ENCODE measurements around the gene FBXO47.
"Not testable (repeated sequence)": the region's sequence is repeated elsewhere in the genome, so short reads cannot be mapped to it uniquely, and the experiment has no call there.

Gene FBXO47

DNA sequence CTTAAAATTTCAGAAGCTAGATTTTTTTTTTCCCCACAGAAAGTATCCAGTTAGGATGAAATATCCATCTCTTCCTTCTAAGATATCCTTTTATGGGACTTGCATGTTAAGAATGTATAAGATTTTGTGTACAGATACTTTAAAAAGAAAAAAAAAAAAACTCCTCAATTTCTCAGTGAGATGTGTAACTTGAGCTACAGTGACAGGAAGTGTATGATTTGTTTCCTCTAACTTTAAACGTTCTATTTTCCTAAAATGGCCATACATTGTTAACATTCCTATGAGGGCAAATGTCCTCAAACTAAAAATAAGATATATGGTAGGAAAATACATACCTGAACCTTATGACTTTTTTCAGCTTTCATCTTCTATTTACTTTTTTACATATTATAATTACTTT is 8.9 kb downstream of the FBXO47 start:
- no peaks in the 10 kb centered on the region for H3K36me3 ChIP-seq

DNA sequence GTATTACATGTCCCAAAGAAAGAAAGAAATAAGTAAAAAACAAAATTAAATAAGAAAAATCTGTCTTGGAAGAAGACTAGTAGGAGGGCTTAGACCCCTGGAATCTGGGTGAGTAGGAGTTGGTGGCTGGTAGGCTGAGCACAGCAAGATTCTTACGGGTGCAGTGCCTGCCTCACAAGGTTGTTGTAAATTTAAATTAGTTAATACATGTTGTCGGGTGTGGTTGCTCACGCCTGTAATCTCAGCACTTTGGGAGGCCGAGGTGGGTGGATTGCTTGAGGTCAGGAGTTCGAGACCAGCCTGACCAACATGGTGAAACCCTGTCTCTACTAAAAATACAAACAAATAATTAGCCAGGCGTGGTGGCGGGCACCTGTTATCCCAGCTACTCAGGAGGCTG is 13.4 kb downstream of the FBXO47 start:
- not testable (repeated sequence) for H3K36me3 ChIP-seq; H3K4me3 ChIP-seq (ENCODE audit: low read depth, low read length); H3K9me3 ChIP-seq (ENCODE audit: severe bottlenecking); H3K27ac ChIP-seq; H3K27me3 ChIP-seq (ENCODE audit: insufficient read depth, low read depth, severe bottlenecking); DNase-seq

More for the DNA sequence above, 8.9 kb downstream of the FBXO47 start:
- H3K27me3 ChIP-seq (ENCODE audit: insufficient read depth, low read depth, severe bottlenecking): no peaks in the 10 kb centered on the region
- no peak for DNase-seq
- no peak for TF ChIP-seq CTCF (IDR thresholded peaks at IDR 0.05; ENCODE audit: low read depth, low read length)
- H3K4me3 ChIP-seq (ENCODE audit: low read depth, low read length): no peak overlapping the region
- H3K27ac ChIP-seq: no peak overlapping the region
- no peaks in the 10 kb centered on the region for H3K9me3 ChIP-seq (ENCODE audit: severe bottlenecking)

DNA sequence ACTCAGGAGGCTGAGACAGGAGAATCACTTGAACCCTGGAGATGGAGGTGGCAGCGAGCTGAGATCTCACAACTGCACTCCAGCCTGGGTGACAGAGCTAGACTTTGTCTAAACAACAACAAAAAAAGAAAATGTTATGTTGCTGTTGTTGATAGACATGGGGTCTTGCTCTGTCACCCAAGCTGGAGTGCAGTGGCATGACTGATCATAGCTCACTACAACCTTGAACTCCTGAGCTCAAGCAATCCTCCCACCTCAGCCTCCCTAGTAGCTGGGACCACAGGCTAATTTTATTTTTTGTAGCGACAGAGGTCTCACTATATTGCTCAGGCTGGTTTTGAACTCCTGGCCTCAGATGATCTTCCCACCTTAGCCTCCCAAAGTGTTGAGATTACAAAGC is 20.0 kb downstream of the FBXO47 start:
- Histone ChIP-seq H3K36me3 (no peaks in the 10 kb centered on the region), H3K4me3 (ENCODE audit: low read depth, low read length) (no peak overlapping the region), H3K27ac (no peak overlapping the region), H3K27me3 (ENCODE audit: insufficient read depth, low read depth, severe bottlenecking) (no peaks in the 10 kb centered on the region), H3K9me3 (ENCODE audit: severe bottlenecking) (no peaks in the 10 kb centered on the region)
- no peak for TF ChIP-seq CTCF (IDR thresholded peaks at IDR 0.05; ENCODE audit: low read depth, low read length)
- DNase-seq: no peak

DNA sequence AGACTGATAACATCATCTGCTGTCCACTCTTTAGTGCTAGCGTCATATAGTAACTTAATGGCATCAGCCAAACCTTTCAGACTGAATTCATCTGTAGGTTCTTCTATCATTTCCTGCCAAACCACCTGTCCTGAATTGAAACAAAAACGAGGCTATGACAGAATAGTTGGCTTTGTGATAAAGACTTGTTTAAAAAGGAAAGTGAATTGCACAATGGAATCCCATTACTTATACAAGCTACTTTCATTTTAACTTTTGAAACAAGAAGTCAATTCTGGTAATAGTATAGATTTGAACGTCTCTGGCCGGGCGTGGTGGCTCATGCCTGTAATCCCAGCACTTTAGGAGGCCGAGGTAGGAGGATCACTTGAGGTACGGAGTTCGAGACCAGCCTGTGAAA is 23.6 kb downstream of the FBXO47 start:
- DNase-seq: no peak
- H3K27ac ChIP-seq: no peak overlapping the region
- H3K36me3 ChIP-seq: no peaks in the 10 kb centered on the region
- H3K27me3 ChIP-seq (ENCODE audit: insufficient read depth, low read depth, severe bottlenecking): no peaks in the 10 kb centered on the region
- H3K4me3 ChIP-seq (ENCODE audit: low read depth, low read length): no peak overlapping the region
- H3K9me3 ChIP-seq (ENCODE audit: severe bottlenecking): no peaks in the 10 kb centered on the region
- no peak for TF ChIP-seq CTCF (IDR thresholded peaks at IDR 0.05; ENCODE audit: low read depth, low read length)

DNA sequence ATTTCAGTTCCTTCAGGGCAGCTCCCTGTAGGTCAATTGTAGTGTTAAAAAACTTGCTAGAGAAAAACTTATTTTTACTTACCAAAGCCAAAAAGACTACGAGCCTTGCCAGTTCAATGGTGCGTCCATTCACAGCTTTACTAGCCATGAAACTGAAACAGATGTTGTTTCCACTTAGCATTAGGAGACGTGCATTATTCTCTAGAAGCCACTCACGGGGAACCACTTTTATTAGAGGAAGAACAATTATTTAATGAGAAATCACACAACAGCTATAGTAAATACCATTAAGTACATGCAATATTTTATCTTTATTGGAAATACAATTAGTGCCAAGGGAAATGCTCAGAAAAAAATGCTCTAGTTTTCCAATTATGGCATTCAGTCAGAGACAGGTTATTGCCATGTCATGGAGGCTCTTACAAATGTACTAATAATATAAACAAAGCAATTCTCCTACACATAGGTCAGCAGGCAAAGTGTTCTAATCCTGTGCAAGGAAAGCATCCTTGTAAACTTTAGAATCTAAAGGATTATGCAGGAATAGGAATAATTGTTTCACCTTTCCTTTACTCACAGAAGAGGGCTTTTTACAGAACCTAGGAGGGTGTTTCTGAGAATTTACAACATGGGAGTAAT is 24.4 kb downstream of the FBXO47 start:
- no peaks in the 10 kb centered on the region for H3K9me3 ChIP-seq (ENCODE audit: severe bottlenecking)
- no peaks in the 10 kb centered on the region for H3K36me3 ChIP-seq
- no peak overlapping the region for H3K4me3 ChIP-seq (ENCODE audit: low read depth, low read length)
- no peak for DNase-seq
- H3K27me3 ChIP-seq (ENCODE audit: insufficient read depth, low read depth, severe bottlenecking): no peaks in the 10 kb centered on the region
- H3K27ac ChIP-seq: no peak overlapping the region
- no peak for TF ChIP-seq CTCF (IDR thresholded peaks at IDR 0.05; ENCODE audit: low read depth, low read length)

- H3K9me3 ChIP-seq (ENCODE audit: severe bottlenecking): no peaks in the 10 kb centered on the region
- H3K27ac ChIP-seq: no peak overlapping the region
- H3K4me3 ChIP-seq (ENCODE audit: low read depth, low read length): no peak overlapping the region
- H3K27me3 ChIP-seq (ENCODE audit: insufficient read depth, low read depth, severe bottlenecking): no peaks in the 10 kb centered on the region
- DNase-seq: no peak
- no peak for TF ChIP-seq CTCF (IDR thresholded peaks at IDR 0.05; ENCODE audit: low read depth, low read length)
- no peaks in the 10 kb centered on the region for H3K36me3 ChIP-seq
Measured at GRCh38 chr17:38940404-38940803, 26.8 kb downstream of the FBXO47 start.
